Fibroblast of skin of scalp (primary cell): ENCODE data around the gene F7.
"Not testable (repeated sequence)": the region's sequence is repeated elsewhere in the genome, so short reads cannot be mapped to it uniquely, and the experiment has no call there.

Experiments used
- DNase-seq: peaks from one replicate; pipeline ENCODE4 v3.0.0-alpha.2; 2013

Gene F7

GRCh38 chr13:113153810-113154748, 48.5 kb downstream of the F7 start:
- peak; percentile 77 for DNase-seq

GRCh38 chr13:113155201-113155600, 49.6 kb downstream of the F7 start:
- no peak for DNase-seq

DNA sequence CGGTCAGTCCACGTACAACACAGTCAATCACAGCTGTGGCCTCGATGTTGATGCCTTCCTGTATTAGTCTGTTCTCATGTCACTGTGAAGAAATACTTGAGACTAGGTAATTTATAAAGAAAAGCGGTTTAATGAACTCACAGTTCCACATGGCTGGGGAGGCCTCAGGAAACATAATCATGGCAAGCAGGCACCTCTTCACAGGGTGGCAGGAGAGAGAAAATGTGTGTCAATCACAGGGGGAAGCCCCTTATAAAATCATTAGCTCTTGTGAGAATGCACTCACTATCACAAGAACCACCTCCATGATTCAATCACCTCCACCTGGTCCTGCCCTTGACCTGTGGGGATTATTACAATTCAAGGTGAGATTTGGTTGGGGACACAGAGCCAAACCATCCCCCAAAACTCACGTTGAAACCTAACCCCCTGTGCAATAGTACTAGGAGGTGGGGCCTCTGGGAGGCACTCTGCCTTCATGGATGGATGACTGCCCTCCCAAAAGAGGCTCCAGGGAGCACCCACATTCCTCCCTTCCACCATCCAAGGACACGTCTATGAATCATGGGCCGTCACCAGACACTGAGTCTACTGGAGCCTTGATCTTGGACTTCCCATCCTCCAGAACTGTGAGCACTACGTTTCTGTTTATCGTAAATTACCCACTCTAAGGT, 50.5 kb downstream of the F7 start:
- no peak for DNase-seq

DNA sequence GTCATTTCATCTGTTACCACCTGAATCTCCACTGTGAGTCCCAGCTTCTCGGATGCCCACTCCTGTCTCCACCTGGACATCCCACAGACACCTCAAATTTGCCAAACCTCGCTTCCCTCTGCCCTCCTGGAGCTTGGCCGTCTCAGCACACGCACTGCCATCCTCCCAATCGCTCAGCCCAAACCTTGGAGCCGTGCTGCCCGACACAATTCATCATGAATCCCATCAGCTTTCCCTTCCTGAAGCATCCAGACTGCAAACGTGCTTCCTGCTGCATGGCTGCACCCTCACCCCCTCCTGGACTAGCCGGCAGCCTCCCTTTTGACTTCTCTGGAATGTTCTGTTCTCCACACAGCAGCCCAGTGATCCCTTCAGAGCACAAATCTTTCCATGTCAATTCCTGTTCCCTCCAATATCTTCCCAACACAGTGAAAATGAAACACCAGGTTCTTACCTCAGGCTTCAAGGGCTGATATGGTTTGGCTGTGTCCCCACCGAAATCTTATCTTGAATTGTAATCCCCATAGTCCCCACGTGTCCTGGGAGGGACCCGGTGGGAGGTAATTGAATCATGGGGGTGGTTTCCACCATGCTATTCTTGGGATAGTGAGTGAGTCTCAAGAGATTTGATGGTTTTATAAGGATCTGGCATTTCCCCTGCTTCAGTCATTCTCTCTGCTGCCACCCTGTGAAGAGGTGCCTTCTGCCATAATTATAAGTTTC, 51.8 kb downstream of the F7 start:
- DNase-seq: no peak

DNA sequence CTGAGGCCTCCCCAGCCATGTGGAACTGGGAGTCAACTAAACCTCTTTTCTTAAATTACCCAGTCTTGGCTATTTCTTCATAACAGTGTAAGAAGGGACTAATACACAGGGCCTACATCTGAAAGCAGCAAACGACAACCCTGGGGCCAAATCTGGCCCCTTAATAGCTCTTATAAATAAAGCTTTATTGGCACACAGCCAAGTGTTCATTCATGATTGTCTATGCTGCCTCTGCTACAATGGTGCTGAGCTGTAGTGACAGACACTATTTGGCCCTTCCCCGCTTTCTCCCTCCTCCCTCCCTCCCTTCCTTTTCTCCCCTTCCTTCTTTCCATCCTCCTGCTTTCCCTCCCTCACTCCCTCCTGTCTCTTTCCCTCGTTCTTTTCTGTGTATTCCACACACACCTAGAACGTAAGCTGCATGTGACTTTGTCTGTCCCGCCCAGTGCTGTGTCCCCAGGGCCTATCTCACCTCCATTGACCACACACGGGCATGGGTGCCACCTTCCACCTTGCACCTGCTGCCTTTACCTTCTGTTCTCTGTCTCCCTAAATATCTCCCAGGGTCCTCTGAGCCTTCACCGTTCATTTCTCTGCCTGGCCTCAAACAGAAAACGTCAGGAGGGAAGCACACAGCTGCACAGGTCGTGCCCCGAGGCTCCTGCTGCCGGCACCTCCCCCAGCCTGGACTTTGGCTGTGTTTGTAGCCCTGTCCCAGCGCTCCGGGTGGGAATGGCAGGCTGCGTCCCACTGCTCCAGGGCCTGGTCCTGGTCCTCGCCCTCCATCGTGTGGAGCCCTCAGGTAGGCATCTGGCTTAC, 52.5 kb downstream of the F7 start, which contains the start of gene PROZ:
PROZ (plus strand) TSS at position 720 of the 819 bp plus-strand sequence; CDS start at position 733, 13 bp downstream.
- DNase-seq: no peak

DNA sequence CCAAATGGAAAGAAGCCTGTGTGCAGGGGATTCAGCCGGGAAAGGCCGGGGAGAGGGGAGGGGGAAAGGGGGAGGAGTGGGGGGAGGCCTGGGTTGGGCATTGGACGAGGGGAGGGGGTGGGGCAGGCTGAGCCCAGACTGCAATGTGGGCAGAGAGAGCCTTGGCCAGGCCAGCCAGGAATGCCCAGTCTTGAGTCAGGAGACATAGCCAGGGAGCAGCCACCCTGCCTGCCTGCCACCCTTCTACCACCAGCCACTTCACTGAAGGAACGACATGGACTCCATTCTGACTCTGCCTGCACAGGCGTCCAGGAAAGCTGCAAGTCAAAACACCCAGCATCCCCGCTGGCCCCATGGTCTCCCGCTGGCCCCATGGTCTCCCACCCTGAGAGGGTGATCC, 53.4 kb downstream of the F7 start:
- no peak for DNase-seq

DNA sequence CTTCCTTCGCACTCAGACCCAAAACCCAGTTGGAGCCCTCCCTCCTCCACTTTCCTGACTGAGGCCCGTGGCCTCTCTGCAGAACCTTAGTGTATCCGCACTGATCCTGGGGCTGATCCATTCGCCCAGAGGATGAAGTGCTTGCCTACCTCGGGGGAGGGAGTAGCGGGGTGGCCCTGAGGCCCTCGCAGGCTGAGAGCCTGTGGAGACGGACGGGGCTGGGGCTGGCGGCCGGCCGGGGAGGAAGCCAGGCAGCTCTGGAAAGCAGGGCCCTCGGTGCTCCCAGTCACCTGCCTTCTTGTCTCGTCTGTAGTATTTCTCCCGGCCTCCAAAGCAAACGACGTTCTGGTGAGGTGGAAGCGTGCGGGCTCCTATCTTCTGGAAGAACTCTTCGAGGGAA, 54.1 kb downstream of the F7 start:
- no peak for DNase-seq

DNA sequence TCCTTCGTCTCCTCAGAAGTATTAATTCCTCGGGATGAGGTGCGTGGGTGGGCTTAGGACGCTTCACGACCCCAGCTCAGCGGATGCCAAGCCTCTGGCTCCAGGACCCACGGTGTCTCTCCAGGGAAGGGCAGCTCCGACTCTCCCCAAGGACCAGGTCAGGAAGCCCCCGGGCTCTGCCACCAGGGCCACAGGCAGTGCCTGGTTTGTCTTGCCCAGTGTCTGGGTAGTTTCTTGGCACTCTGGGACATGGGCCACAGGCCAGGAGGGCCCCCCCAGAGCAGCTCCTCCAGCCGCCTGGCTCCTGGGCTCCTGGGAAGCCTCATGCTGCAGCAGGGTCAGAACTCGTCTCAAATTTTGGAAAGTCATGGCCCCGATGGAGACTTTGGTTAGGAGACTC, 55.4 kb downstream of the F7 start:
- DNase-seq: no peak

DNA sequence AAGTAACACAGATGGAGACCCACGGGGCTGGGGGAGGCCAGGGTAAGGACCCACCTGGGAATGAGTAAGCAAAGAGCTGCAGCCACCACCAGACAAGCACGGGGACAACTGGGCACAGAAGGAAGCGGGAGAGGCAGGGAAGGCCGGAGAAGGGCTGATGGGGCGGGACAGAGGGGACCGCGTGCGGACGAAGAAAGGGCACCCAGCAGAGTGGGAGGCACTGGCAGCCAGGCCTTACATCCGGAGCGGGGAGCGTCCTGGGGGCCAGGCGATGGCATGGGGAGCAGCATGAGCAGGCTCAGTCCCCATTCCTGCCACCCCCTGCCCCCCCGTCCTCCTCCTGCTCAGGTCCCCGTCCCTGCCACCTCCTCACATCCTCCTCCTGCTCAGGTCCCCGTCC, 55.8 kb downstream of the F7 start:
- no peak for DNase-seq

DNA sequence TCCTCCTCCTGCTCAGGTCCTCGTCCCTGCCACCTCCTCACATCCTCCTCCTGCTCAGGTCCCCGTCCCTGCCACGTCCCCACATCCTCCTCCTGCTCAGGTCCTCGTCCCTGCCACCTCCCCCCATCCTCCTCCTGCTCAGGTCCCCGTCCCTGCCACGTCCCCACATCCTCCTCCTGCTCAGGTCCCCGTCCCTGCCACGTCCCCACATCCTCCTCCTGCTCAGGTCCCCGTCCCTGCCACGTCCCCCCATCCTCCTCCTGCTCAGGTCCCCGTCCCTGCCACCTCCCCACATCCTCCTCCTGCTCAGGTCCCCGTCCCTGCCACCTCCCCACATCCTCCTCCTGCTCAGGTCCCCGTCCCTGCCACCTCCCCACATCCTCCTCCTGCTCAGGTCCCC, 56.4 kb downstream of the F7 start:
- DNase-seq: not testable (repeated sequence)

- DNase-seq: no peak
Measured at GRCh38 chr13:113162783-113163685, 57.4 kb downstream of the F7 start.

DNA sequence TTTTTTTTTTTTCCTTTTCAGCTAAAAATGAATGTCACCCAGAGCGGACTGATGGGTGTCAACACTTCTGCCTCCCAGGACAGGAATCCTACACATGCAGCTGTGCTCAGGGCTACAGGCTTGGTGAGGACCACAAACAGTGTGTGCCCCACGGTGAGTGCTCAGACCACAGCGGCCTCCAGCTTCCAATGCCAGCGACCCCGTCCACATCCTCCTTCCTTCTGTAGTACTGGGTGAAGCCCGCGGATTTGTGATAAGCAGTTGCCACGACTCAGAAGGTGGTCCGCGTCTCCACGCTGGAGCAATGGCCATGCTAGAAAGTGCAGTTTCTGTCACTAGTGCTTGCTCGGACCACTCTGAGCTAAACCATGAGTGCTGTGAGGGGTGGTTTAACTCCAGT, 58.9 kb downstream of the F7 start:
- no peak for DNase-seq

- DNase-seq: no peak
Measured at GRCh38 chr13:113166266-113166665, 60.7 kb downstream of the F7 start.

GRCh38 chr13:113166681-113167080, 61.1 kb downstream of the F7 start:
- no peak for DNase-seq

DNA sequence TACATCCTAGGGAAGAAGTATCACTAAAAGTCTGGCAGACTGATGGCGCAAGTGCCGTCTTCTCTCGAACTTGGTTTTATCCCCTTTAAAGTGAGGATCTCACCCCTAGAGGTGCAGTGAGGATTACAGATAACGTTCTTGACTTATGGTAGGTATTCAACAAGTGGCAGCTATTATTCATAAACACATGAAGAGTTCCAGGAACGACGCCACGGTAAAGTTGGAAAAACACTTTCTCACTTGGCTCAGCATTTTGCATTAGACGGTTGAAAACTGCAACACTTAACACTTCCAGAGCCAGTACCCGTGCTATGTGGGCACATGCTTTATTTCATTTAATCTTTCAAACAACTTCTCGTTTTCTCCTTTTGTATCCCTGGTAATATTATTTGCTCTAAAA, 61.6 kb downstream of the F7 start:
- DNase-seq: no peak

- no peak for DNase-seq
Measured at GRCh38 chr13:113167575-113167974, 62.0 kb downstream of the F7 start.

- no peak for DNase-seq
Measured at GRCh38 chr13:113168211-113168610, 62.6 kb downstream of the F7 start.

DNA sequence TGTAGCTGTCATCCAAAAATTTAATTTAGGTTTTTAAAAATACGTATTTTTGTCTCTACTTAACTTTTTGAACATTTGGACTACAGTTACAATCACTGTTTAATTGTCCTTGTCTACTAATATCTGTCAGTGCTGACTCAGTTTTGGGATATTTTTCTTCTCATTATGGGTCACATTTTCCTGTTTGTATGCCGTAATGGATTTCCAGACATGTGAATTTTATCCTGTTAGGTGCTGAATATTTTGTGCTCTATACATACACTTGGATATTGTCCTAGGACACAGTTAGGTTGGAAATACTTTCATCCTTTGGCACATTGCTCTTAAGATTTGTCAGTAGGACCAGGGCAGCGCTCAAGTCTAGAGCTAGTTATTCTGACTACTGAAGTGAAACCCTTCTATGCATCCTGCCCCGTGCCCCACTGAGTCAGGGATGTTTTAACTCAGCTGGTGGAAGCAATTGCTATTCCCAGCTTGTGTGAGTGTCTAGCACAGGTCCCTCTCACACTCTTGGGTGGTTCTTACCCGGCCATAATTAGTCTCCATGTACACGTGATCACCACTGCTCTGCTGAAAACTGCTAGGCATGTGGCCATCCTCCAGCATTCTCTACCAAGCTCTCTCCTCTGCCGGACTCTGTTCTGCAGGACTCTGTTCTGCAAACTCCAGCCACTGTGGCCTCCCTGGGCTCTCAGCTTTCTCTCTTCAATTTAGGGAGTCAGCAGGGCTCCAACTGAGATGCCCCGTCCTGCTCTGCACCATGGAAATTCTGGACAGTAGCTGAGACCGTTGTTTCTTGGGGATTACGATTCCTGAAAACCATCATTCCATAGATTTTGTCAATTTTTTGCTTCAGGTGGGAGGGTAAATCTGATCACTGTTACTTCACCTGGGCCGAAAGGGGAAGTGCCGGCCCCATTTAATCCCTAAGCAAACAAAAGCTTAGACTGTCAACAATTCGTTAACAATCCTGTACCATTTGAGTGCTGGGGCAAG, 64.0 kb downstream of the F7 start:
- no peak for DNase-seq
